RKO (cell line): ENCODE data around the gene PIGN.

Source experiments
- DNase-seq: peaks from one replicate; pipeline ENCODE4 v3.0.0-alpha.2; 2016; ENCODE audit warnings: low spot score

The PIGN gene

GRCh38 chr18:62106271-62106670 lies 80.6 kb downstream of the PIGN start:
- DNase-seq: no peak

- DNase-seq: no peak
These were observed 81.5 kb downstream of the PIGN start for GRCh38 chr18:62105376-62105775.

GRCh38 chr18:62102221-62102620 lies 84.6 kb downstream of the PIGN start:
- no peak for DNase-seq

- DNase-seq: no peak
These were observed 85.5 kb downstream of the PIGN start for GRCh38 chr18:62101321-62101721.

GRCh38 chr18:62098960-62099359 lies 87.9 kb downstream of the PIGN start:
- no peak for DNase-seq

GRCh38 chr18:62097698-62098097 lies 89.2 kb downstream of the PIGN start:
- no peak for DNase-seq

GRCh38 chr18:62091487-62092120 lies 95.3 kb downstream of the PIGN start:
- no peak for DNase-seq

GRCh38 chr18:62089174-62089573 lies 97.7 kb downstream of the PIGN start:
- no peak for DNase-seq

- no peak for DNase-seq
These were observed 98.7 kb downstream of the PIGN start for GRCh38 chr18:62088156-62088555.

GRCh38 chr18:62085756-62086155 lies 101.1 kb downstream of the PIGN start:
- DNase-seq: peak; percentile 2

GRCh38 chr18:62081761-62082294 lies 105.0 kb downstream of the PIGN start:
- no peak for DNase-seq

- DNase-seq: no peak
These were observed 105.6 kb downstream of the PIGN start for GRCh38 chr18:62081248-62081647.

GRCh38 chr18:62080172-62080900 lies 106.5 kb downstream of the PIGN start:
- no peak for DNase-seq

GRCh38 chr18:62073461-62074281 lies 113.2 kb downstream of the PIGN start:
- no peak for DNase-seq

GRCh38 chr18:62072370-62072769 lies 114.5 kb downstream of the PIGN start:
- DNase-seq: no peak

GRCh38 chr18:62071071-62071470 lies 115.8 kb downstream of the PIGN start:
- no peak for DNase-seq

- no peak for DNase-seq
These were observed 116.6 kb downstream of the PIGN start for GRCh38 chr18:62070302-62070701.

GRCh38 chr18:62069556-62069955 lies 117.3 kb downstream of the PIGN start:
- no peak for DNase-seq

- DNase-seq: no peak
These were observed 120.6 kb downstream of the PIGN start for GRCh38 chr18:62066102-62066818.

GRCh38 chr18:62064361-62064760 lies 122.5 kb downstream of the PIGN start:
- DNase-seq: no peak

- no peak for DNase-seq
These were observed 124.9 kb downstream of the PIGN start for GRCh38 chr18:62061821-62062478.
